ENCODE data around the gene PDE4D. TPM values are rescaled to one million over a fixed set of nuclear protein-coding genes. Genes with fewer than 3 reads are reported as not detected.
"Not testable (repeated sequence)": the region's sequence is repeated elsewhere in the genome, so short reads cannot be mapped to it uniquely, and the experiment has no call there.

PDE4D gene
- polyA plus RNA-seq, 1 donor: 40.4 TPM

DNA sequence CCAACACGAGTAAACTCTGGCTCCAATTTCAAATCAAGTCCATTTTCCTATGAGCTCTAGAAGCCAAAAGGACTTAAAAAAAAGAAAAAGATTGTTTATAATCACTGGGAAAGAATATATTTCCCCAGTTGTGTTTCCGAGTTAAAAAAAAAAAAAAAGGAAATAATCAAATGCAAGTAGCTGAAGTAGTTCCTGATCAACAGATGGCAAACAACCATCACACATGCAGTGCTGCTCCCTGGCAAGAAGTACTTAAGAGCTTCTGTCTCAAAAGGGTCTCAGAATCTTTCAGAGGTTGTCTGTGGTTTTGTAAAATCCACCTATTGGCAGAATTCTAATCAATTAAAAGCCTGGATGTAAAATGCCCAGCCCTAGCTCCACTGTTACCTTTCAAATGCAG is 922.8 kb downstream of the PDE4D start:
- DNase-seq (ENCODE audit: low read depth): no peak

GRCh38 chr5:58969795-58970194 is 923.7 kb downstream of the PDE4D start:
- DNase-seq (ENCODE audit: low read depth): no peak

GRCh38 chr5:58969253-58969652 is 924.3 kb downstream of the PDE4D start:
- no peak for DNase-seq (ENCODE audit: low read depth)

DNA sequence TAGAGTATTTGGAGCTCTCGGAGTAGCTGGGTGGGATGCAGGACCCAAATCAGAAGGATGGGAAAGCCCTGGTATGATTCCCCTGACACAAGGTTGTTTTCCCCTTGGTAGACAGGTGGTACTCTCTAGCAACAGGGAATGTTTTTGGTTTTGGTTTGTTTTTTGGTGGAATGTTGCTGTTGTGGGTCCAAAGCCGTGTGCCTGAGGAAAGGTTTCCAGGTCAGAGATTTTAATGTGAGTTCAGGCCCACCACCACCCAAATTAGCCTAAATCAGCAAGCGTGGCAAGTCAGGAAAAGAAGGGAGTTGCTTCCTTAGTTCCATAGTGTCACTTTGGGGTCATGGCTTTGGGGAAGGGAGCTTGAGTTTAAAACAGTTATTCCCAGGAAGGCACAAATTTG is 925.2 kb downstream of the PDE4D start:
- no peak for DNase-seq (ENCODE audit: low read depth)

DNA sequence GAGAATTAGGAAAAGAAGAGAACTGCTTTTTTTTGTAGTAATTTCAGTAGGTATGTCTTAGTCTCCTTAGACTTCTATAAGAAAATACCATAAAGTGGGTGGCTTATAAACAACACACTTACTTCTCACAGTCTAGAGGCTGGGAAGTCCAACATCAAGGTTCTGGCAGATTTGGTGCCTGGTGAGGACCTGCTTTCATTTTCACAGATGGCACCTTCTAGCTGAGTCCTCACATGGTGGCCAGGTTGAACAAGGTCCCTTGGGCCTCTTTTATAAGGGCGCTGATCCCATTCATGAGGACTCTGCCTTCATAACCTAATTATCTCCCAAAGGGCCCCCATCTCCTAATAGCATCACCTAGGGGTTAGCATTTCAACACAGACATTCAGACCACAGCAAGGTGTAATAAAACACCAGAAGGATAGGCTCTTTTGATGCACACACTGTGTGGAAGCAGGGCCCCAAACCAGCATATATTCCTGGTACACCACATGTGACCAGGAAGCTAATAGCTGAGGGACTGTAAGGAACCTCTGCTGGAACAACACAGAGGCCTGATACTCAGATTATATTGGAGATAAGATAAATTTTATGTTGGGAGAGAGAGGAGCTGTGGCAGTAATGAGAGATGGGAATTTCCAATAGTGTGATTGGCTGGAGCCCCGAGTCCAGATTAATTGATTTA is 925.8 kb downstream of the PDE4D start:
- DNase-seq (ENCODE audit: low read depth): no peak

- no peak for DNase-seq (ENCODE audit: low read depth)
Observed at GRCh38 chr5:58965677-58966414, 927.7 kb downstream of the PDE4D start.

GRCh38 chr5:58963821-58964220 is 929.7 kb downstream of the PDE4D start:
- DNase-seq (ENCODE audit: low read depth): no peak

GRCh38 chr5:58963361-58963760 is 930.2 kb downstream of the PDE4D start:
- DNase-seq (ENCODE audit: low read depth): no peak

- DNase-seq (ENCODE audit: low read depth): no peak
Observed at GRCh38 chr5:58961631-58962280, 931.8 kb downstream of the PDE4D start.

DNA sequence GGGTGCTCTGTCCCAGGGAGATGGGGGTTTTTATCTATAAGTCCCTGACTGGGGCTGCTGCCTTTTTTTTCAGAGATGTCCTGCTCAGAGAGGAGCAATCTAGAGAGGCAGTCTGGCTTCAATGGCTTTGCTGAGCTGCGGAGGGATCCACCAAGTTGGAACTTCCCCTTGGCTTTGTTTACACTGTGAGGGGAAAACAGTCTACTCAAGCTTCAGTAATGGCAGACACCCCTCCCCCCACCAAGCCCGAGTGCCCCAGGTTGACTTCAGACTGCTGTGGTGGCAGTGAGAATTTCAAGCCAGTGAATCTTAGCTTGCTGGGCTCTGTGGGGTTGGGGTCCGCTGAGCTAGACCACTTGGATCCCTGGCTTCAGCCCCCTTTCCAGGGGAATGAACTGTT is 934.8 kb downstream of the PDE4D start:
- DNase-seq (ENCODE audit: low read depth): no peak

- not testable (repeated sequence) for DNase-seq (ENCODE audit: low read depth)
Observed at GRCh38 chr5:58953218-58953617, 940.3 kb downstream of the PDE4D start.

DNA sequence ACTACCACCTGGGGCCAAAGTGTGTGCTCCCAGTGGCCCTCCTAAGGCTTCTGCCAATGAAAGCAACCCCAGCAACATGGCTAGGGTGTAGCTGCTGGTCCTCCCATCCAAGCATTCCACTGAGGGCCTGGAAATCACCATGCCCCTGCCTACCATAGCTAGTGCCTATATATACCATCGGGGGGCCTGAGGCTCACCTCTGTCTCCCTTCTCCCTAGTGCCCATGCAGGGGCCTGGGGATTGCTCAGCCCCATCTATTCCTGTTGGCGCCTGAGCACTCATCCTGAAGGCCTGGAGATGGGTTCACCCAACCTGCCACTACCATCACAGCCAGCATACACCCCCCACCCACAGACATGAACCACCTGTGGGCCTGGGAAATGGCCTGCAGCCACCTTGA is 943.3 kb downstream of the PDE4D start:
- DNase-seq (ENCODE audit: low read depth): no peak

GRCh38 chr5:58946230-58946629 is 947.3 kb downstream of the PDE4D start:
- no peak for DNase-seq (ENCODE audit: low read depth)

- DNase-seq (ENCODE audit: low read depth): no peak
Observed at GRCh38 chr5:58944221-58944620, 949.3 kb downstream of the PDE4D start.

DNA sequence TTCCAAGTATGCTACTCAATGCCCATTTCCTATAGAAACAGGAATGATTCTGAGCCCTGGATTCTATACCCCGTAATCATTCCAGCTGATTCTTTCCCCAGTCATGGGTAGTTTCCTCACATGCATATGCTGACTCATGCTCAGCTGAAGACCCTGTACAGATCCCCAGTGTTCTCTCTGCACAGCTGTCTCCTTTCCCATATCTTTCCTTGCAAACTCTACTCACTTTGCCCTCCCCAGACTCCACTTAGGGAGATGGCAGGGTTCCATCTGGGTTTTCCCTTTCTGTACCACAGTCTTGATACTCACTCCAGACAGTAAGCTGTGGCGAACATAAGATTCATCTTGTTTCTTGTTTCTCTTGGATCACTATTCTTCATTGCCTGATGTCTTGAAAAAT is 953.1 kb downstream of the PDE4D start:
- DNase-seq (ENCODE audit: low read depth): no peak

GRCh38 chr5:58939664-58940063 is 953.9 kb downstream of the PDE4D start:
- DNase-seq (ENCODE audit: low read depth): no peak

DNA sequence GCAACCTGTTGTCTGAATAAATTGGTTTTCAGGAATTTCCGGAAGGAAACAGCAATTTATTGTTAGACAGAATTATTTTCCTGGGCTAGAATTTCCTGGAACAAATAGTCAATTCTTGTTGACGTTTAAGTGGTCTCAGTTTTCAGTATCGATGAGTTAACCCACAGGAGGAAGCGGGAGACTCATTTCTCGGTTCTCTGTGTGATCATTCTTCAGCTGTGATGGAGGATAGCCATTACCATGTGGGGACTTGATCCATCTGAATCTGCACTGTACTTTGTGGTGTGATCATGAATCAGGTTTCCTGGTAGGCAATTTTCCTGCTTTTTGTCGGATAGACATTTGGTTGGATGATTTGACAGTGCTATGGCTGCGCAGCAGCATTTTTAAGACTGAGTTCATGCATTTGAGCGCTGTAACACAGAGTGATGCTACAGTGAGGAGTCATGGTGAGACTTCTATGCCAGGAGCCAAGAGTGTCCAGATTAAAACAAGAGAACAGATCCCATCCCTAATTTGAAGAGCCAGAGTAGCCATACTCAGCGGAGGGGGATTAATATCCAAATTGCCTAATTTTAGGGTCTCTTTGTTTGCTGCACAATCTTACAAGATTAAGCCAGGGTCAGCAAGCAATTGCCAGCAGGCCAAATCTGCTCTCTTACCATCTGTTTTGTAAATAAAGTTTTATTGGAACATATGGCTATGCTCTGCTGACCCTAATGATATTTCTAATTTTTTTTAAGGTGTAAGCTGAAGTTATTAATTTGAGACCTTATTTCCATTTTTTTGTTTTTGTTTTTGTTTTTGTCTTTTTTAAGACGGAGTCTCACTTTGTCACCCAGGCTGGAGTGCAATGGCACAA is 954.7 kb downstream of the PDE4D start:
- no peak for DNase-seq (ENCODE audit: low read depth)

- DNase-seq (ENCODE audit: low read depth): no peak
Observed at GRCh38 chr5:58937031-58937681, 956.4 kb downstream of the PDE4D start.

GRCh38 chr5:58934629-58935097 is 958.9 kb downstream of the PDE4D start:
- DNase-seq (ENCODE audit: low read depth): no peak

- DNase-seq (ENCODE audit: low read depth): no peak
Observed at GRCh38 chr5:58933891-58934628, 959.5 kb downstream of the PDE4D start.

All from forelimb muscle (tissue), 1 donor.